ENCODE results near the gene DEDD2.

DEDD2 gene

GRCh38 chr19:42198676-42199439 is 18.6 kb downstream of the DEDD2 start:
- no peak overlapping the region for H3K4me2 ChIP-seq
- H3K36me3 ChIP-seq (ENCODE audit: insufficient read depth) = peaks cover 5% of the 10 kb centered on the region; the same call in 1 of the 2 replicates
- H3K27me3 ChIP-seq (ENCODE audit: insufficient read depth, low read depth) = no peaks in the 10 kb centered on the region; the same call in 1 of the 2 replicates
- no peak overlapping the region for H3K9ac ChIP-seq
- no peak overlapping the region for H2AFZ ChIP-seq (ENCODE audit: low read depth)
- H3K79me2 ChIP-seq (ENCODE audit: insufficient read depth, low read depth) = no peaks in the 10 kb centered on the region
- TF ChIP-seq, protein P1, sequence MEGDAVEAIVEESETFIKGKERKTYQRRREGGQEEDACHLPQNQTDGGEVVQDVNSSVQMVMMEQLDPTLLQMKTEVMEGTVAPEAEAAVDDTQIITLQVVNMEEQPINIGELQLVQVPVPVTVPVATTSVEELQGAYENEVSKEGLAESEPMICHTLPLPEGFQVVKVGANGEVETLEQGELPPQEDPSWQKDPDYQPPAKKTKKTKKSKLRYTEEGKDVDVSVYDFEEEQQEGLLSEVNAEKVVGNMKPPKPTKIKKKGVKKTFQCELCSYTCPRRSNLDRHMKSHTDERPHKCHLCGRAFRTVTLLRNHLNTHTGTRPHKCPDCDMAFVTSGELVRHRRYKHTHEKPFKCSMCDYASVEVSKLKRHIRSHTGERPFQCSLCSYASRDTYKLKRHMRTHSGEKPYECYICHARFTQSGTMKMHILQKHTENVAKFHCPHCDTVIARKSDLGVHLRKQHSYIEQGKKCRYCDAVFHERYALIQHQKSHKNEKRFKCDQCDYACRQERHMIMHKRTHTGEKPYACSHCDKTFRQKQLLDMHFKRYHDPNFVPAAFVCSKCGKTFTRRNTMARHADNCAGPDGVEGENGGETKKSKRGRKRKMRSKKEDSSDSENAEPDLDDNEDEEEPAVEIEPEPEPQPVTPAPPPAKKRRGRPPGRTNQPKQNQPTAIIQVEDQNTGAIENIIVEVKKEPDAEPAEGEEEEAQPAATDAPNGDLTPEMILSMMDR (conservative IDR thresholded peaks at IDR 0.05; ENCODE audit: low read depth, low read length) = no peak
- peaks cover 24% of the 10 kb centered on the region for H3K4me1 ChIP-seq (ENCODE audit: low read depth, poor library complexity, severe bottlenecking)
- no peak overlapping the region for H3K4me3 ChIP-seq (IDR thresholded peaks at IDR 0.05; ENCODE audit: insufficient read depth, low read depth, low read length)
- H3K27ac ChIP-seq = no peak overlapping the region
- H4K20me1 ChIP-seq (ENCODE audit: insufficient read depth) = no peaks in the 10 kb centered on the region

GRCh38 chr19:42197375-42197817 is 20.1 kb downstream of the DEDD2 start:
- Histone ChIP-seq H4K20me1 (ENCODE audit: insufficient read depth) (no peaks in the 10 kb centered on the region), H3K79me2 (ENCODE audit: insufficient read depth, low read depth) (no peaks in the 10 kb centered on the region), H3K4me3 (IDR thresholded peaks at IDR 0.05; ENCODE audit: insufficient read depth, low read depth, low read length) (no peak overlapping the region), H2AFZ (ENCODE audit: low read depth) (no peak overlapping the region), H3K4me1 (ENCODE audit: low read depth, poor library complexity, severe bottlenecking) (peaks cover 21% of the 10 kb centered on the region), H3K36me3 (ENCODE audit: insufficient read depth) (peaks cover 5% of the 10 kb centered on the region; the same call in 1 of the 2 replicates), H3K9ac (no peak overlapping the region), H3K27ac (no peak overlapping the region), H3K4me2 (no peak overlapping the region), H3K27me3 (ENCODE audit: insufficient read depth, low read depth) (peaks cover 6% of the 10 kb centered on the region; the same call in 1 of the 2 replicates)
- TF ChIP-seq, protein P1 (conservative IDR thresholded peaks at IDR 0.05; ENCODE audit: low read depth, low read length) = no peak

DNA sequence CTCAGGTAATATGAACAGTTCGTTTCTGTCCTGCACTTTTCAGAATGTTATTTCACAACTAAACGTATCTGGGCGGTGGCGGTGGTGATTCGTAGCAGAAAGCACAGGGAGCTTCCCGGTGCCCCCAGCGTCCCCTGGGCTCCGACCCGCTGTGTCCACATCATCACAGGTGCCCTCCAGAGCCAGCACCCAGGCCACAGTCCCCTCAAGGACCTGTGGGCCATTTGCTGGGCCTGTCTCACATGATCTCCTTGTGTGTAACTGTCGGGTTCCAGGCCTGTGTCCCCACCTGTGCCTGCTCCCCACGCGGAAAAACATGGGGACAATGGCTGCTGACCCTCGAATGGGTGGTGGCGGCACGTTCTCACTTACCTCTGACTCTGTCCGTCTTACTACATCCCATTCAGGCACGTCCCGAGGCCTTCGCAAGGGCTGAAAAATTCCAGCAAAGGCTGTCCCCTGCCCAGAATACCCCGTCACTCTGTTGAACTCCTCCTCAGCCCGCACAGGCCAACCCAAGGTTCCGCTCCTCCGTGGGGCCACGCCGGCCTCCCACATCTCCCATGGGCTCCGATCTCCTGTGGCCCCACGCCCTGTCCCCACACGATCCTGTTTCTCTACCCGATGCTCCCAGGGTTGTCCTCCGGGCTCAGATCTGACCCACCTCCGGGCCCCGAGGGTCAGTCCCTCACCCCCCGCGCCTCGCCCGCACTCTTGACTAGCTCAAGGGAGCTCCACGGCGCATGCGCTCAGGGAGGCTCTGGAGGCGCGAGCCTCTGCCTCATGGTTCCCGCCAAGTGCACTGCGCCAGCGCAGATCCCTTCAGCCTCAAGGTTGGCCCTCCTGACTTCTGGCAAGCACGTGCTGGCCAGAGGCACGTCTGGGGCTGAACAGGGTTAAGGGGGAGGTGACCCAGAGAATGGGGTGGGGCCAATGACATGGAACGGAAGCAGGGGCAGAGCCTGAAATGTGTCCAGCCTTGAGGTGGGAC is 21.2 kb downstream of the DEDD2 start:
- H3K27ac ChIP-seq = no peak overlapping the region

DNA sequence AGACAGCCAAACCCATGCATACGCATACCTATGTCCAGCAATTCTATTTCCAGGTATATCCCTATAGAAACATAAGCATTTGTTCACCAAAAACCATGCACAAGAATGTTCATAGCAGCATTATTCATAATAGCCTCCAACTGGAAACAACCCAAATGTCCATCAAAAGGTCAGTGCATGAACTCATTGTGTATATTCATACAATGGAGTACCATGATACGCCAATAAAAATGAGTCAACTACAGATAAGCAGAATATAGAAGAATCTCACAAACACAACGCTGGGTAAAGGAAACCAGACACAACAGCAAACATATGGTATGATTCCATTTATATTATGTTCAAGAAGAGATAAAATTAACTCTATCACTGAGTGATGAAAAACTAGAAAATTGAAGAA is 23.8 kb downstream of the DEDD2 start:
- Histone ChIP-seq H2AFZ (ENCODE audit: low read depth) (no peak overlapping the region), H4K20me1 (ENCODE audit: insufficient read depth) (no peaks in the 10 kb centered on the region), H3K27ac (no peak overlapping the region), H3K4me1 (ENCODE audit: low read depth, poor library complexity, severe bottlenecking) (no peaks in the 10 kb centered on the region), H3K4me2 (no peak overlapping the region), H3K9ac (no peak overlapping the region), H3K36me3 (ENCODE audit: insufficient read depth) (peaks cover 3% of the 10 kb centered on the region; the same call in 1 of the 2 replicates), H3K27me3 (ENCODE audit: insufficient read depth, low read depth) (peaks cover 36% of the 10 kb centered on the region; the same call in 1 of the 2 replicates), H3K79me2 (ENCODE audit: insufficient read depth, low read depth) (no peaks in the 10 kb centered on the region), H3K4me3 (IDR thresholded peaks at IDR 0.05; ENCODE audit: insufficient read depth, low read depth, low read length) (no peak overlapping the region)
- TF ChIP-seq, protein P1 (conservative IDR thresholded peaks at IDR 0.05; ENCODE audit: low read depth, low read length) = no peak

More for the DNA sequence above, 21.2 kb downstream of the DEDD2 start:
- no peak overlapping the region for H2AFZ ChIP-seq (ENCODE audit: low read depth)
- H3K4me2 ChIP-seq = no peak overlapping the region
- TF ChIP-seq, protein P1 (conservative IDR thresholded peaks at IDR 0.05; ENCODE audit: low read depth, low read length) = no peak
- H3K9ac ChIP-seq = no peak overlapping the region
- no peak overlapping the region for H3K4me3 ChIP-seq (IDR thresholded peaks at IDR 0.05; ENCODE audit: insufficient read depth, low read depth, low read length)
- H3K27me3 ChIP-seq (ENCODE audit: insufficient read depth, low read depth) = peaks cover 14% of the 10 kb centered on the region; the same call in 1 of the 2 replicates
- peaks cover 5% of the 10 kb centered on the region; the same call in 1 of the 2 replicates for H3K36me3 ChIP-seq (ENCODE audit: insufficient read depth)
- H3K79me2 ChIP-seq (ENCODE audit: insufficient read depth, low read depth) = no peaks in the 10 kb centered on the region
- no peaks in the 10 kb centered on the region for H4K20me1 ChIP-seq (ENCODE audit: insufficient read depth)
- peaks cover 17% of the 10 kb centered on the region for H3K4me1 ChIP-seq (ENCODE audit: low read depth, poor library complexity, severe bottlenecking)
